Spleen (tissue), 7 donors: Measurements from ENCODE around the gene DDX5.

ENCODE experiments used
- CTCF ChIP-seq, 11 experiments: fragments of 200-600 bp in 7 of 11; fragments of 450-650 bp in 4 of 11; sonication (generic) in 4 of 11; IDR thresholded peaks in 8 of 11; conservative IDR thresholded peaks in 3 of 11; 1 replicate in 7 of 11; 2 replicates in 4 of 11; pipeline versions ENCODE4 v1.4.0 to v1.8.0; 2016 to 2021; ENCODE audit warnings: antibody characterized with exemption in 11 of 11, inconsistent platforms in 4 of 11, mild to moderate bottlenecking in 1 of 11
- POLR2A ChIP-seq, 3 donors: fragments of 450-650 bp; IDR thresholded peaks; one replicate each; pipeline ENCODE4 v1.5.1; 2017; ENCODE audit warnings: antibody characterized with exemption in 3 of 3, mild to moderate bottlenecking in 1 of 3
- POLR2AphosphoS5 ChIP-seq, 3 donors: sonication (generic); formaldehyde crosslinking; IDR thresholded peaks; one replicate each; pipeline ENCODE4 v1.5.1; 2017; ENCODE audit warnings: antibody characterized with exemption in 3 of 3
- donor health status: DM: no; HTN: no; CAD: no; lungs with moderate emphysema.
- donor health status: DM: no; HTN: no; CAD: no.
- donor health status: DM: no; HTN: no; CAD: no.

DNA sequence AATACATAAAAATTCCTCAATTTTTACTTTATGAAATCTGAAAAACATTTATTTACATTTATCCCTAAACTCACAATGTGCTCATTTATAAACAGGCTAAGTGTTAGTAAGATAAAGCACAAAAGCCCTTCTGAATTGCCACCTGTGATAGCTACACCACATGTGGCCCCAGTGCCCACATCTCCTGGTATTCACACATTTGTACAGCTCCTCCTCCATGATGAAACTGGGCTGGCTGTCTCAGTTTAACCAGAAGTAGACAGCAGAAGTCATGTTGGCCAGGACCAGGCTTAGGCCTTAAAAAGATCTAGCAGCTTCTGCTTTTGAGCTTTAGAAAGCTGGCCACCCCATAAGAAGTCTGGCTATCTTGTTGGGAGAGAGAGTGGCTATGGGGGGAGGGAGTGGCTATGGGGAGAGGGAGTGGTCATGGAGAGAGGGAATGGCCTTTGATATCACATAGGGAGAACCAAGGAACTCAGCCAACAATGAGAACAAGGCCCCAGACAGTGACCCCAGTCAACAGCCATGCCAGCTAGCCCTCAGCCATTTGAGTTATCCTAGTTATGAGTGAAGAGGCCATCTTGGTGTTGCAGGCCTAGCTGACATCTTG lies 48.0 kb upstream of the DDX5 start:
- TF ChIP-seq CTCF (IDR thresholded peaks at IDR 0.05 in 8 of 11, conservative IDR thresholded peaks at IDR 0.05 in 3 of 11) (no peak), POLR2AphosphoS5 (IDR thresholded peaks at IDR 0.05) (no peak), POLR2A (IDR thresholded peaks at IDR 0.05) (no peak)
